ENCODE measurements around the gene NFATC1.

DNA sequence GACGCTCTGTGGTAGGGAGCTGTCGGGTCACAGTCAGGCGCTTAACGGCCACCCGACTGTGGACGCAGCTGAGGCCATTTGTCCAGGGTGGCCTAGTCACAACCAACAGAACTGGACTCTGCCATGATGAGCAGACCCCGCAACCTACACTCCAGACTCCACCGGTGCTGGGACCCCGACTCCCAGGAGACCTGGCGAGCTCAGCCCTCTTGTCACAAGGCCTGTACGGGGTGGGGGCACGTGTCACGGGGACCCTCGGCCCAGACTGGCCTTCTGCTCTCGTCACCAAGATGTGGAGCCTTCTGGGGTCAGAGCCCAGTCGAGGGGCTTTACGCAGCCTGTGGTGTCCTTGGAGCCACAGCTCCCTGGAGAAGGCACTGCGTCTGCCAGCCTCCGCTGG, 22.5 kb downstream of the NFATC1 start:
- no peak for TF ChIP-seq EZH2phosphoT487 (IDR thresholded peaks at IDR 0.05; ENCODE audit: insufficient read depth, low read depth)
- TF ChIP-seq EZH2 (IDR thresholded peaks at IDR 0.05; ENCODE audit: insufficient read depth, poor library complexity, severe bottlenecking) = no peak
